ENCODE results near the gene CRAMP1.

CRAMP1 gene

GRCh38 chr16:1602285-1602684 is 9.9 kb upstream of the CRAMP1 start:
- DNase-seq: no peak

DNA sequence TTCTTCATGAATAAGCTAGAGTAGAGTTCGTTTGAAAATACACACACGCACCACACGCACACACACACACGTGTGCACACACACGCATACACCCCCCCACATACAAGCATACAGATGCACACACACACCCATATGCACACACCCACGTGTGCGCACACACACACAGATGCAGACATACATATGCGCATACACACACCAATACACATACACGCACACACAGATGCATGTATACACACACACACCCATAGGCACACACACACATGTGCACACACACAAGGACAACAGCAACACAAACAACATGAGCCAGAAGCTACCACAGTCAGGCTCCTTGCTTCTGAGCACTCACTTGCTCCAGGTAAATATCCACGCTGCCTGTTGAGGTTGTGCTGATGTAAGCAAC is 5.4 kb upstream of the CRAMP1 start:
- DNase-seq: no peak

- no peak for DNase-seq
Observed at GRCh38 chr16:1607971-1608370, 4.2 kb upstream of the CRAMP1 start.

DNA sequence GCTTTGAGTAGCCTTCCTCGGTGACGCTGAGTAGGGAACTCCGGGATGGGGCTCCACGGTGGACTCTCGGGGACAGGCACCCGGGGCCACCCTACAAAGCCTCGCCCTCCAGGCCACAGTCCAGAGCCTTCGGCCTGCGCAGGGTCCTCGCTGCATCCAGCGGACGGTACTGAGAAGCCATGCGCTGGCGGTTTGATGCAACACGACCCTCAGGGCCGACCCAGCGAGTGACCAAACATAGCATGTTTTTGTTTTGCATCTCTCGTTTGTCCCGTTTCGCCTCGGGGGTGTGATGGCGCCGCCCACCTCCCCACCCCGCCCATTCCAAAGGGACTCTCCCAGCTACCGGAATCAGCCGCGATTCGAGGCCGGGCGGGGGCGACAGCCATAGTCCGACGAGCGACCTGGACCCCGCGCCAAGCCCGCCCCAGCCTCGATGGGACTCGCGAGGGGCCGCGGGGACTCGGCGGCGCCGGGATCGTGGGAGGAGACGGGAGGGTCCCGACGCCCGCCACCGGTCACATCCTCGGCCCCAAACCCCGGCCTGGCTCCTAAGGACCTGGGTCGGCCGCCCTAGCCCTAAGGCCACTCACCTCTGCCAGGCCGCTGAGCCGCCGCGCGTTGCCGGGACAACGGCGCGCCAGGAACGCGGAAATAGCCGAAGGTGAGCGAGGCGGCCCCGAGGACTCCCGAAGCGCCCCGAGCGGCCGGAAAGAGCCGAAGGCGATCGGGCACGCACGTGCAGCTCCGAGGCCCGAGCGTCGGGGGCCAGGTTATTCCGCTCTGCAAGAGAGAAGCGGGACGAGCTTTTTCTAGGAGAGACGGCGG is 1.9 kb upstream of the CRAMP1 start:
- DNase-seq: peak; percentile 88

GRCh38 chr16:1610899-1611632 is 1.1 kb upstream of the CRAMP1 start:
- DNase-seq: peak; percentile 71

DNA sequence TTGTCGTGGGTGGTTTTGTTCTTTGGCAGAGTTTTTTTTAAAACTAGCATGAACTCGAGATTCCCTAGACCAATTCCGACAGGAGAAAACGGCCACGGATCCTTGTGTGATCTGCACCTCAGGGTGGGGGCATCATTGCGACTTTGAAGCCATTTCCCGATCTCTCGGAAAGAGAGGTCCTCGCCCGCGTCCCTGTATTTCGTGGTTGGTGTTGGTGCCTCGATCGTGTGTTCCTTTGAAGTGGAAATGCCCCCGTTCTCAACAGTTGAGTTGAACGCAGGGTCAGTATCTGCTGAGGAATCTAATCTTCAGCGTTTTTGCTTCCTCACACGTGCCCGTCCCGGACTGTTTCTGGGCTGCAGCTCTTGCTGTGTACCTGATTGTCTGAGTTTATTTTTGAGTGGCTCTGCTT is 1.1 kb downstream of the CRAMP1 start:
- DNase-seq: no peak

DNA sequence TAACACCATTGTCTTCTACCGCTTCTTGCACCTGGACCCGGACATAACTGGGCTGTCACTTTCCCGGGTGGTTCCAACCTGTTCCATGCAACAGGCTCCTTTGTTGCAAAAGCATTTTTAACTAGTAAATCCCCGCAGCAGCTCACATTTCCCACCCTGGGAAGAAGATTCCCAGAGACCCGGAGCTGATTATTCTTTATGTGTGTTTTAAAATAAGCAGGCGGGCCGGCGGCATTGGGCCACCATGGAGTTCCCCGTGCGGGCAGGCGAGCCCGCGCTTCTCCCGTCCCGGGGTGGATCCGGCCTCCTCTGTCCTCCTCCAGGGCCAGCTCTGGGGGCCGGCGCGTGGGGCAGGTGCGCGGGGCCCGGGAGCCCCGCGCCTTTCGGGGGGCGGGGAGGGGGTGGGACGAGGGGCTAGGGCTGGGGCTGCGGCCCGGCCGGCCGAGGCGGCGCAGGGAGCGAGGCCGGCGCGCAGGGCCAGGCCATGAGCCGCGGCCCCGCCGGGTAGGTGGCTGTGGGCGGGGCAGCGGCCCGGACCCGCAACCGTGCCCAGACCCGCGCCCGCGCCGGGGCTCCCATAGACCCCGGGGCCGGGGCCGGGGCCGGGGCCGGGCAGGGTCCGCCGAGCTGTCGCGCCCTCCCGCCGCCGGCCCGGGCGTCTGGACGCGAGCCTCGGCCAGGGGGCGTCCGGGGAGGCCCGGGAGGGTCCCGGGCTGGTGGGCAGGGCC is 1.7 kb downstream of the CRAMP1 start:
- no peak for DNase-seq

DNA sequence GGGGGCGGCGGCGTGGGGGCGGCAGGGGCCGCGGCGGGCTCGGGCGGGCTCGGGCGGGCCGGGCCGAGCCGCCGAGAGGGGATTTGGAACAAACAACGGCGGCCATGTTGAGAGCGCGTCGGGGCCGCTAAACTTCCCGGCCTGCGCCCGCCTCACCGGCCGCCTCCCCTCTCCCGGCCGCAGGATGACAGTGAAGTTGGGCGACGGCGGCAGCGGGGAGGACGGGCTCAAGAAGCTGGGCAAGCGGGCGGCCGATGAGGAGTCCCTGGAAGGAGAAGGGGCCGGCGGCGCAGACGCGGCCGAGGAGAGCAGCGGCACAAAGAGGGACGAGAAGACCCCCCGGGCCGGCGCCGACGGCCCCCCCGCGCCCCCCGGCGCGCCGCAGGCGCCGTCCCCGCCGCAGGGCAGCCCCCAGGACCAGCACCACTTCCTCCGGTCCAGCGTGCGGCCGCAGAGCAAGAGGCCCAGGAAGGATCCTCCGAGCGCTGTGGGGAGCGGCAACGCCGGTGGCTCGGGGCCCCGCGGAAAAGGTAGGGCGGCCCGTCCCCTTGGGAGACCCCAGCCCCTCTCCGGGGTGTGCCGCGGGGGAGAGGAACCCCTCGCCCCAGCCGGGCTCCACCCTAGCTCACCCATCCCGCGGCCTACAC is 2.4 kb downstream of the CRAMP1 start:
- DNase-seq: no peak

GRCh38 chr16:1615761-1616160 is 3.6 kb downstream of the CRAMP1 start:
- no peak for DNase-seq

- no peak for DNase-seq
Observed at GRCh38 chr16:1619976-1620375, 7.8 kb downstream of the CRAMP1 start.

- no peak for DNase-seq
Observed at GRCh38 chr16:1620391-1620790, 8.2 kb downstream of the CRAMP1 start.

DNA sequence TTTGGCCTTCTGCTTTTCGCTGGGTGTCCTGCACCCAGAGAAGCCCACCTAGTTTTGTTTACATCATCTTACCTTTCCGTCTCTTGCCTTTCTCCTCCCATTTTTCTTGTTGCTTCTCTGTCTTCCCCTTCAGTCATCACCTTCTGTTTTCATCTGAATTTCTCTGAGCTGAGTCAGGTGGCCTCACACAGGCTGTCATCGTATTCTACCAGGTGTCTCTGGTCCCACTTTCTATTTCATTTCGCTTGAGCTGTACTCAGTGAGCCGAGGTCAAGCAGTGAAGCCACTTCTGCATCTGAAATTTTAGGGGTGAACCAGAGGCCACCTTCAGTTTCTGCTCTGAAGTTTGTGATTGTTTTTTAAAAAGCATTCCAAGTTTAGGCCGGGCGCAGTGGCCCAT is 9.7 kb downstream of the CRAMP1 start:
- DNase-seq: no peak

GRCh38 chr16:1626327-1626726 is 14.2 kb downstream of the CRAMP1 start:
- no peak for DNase-seq

DNA sequence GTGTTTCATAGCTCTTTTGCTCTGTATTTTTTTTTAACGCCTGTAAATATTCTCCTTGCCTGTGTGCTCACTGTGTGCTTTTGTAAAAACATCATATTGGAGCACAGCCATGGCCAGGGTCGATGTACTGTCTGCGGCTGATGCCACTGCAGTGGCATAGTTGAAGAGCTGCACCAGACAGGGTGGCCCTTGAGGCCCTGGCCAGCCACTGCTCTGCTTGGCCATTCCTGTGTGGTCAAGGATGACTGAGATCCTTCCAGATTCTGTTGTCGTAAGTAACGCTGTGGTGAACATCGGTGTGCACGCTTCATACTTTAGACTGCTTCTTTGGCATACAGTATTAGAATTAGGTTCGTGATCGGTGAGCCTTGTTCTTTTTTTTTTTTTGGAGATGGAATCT is 14.6 kb downstream of the CRAMP1 start:
- DNase-seq: no peak

DNA sequence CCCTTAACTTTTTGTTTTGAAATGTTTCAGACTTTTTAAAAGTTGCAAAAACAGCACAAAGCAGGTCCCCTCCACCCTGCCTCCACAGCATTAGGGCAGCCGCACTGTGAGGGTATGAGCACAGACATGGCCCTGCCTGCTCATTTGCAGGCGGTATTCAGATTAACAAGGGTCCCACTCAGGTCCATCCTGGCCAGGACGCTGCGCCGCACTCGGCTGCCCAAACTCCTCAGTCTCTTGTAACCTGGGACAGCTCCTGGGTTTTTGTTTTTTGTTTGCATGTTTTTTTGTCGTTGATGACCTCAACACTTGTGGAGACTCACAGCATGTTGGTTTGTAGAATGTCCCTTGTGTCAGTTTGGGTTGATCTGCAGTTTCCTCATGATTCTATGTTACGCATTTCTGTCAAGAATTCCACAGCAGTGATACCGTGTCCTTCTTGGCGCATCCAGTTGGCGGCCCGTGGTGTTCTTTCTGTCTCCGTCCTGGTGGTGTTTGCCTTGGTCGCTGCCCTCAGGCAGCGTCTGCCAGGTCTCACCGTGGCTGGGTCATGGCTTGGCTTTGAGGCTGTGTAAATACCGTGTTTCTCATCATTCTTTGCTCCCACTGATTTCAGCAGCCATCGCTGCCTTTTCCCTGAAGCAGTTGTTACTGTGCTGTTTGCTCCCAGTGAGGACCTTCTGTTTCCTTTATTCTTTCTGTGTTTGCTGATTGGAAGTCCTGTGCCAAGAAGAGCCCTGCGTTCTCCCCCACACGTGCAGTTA is 18.5 kb downstream of the CRAMP1 start:
- DNase-seq: no peak

DNA sequence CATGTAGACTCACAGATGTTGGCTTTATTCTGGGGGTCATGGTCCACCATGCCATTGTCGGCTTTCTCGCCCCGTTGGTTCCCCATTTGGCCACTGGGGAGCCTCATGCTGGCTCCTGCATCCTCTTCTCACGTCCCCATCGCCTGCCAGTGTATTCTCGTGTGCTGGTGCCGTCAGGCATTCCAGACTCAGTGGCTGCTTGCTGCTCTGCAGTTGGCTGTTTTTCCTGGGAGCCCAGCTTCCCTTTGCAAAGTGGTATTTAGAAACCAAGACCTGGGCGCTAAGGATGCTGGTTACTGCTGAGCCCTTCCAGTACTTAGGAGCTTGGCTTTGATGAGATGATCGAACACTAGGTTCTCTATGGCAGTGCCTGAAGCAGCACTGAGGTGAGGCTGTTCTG is 19.1 kb downstream of the CRAMP1 start:
- no peak for DNase-seq

- no peak for DNase-seq
Observed at GRCh38 chr16:1631931-1632637, 19.9 kb downstream of the CRAMP1 start.

DNA sequence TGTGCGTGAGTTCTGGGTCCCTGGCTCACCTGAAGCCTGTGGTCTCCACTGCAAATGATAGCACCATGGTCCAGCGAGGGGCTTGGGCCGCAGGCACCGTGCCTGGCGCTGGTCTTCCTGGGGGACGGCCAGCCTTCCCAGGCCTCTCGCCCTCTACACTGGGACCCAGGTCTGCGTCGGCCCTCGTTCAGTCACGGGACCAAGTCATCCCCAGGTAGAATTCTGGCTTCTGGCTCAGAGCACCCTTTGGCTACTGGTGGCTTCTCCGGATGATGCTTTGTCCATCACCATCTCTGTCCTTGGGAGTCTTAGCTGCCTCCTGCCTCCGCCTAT is 20.4 kb downstream of the CRAMP1 start:
- DNase-seq: no peak

- no peak for DNase-seq
Observed at GRCh38 chr16:1633310-1633709, 21.1 kb downstream of the CRAMP1 start.

DNA sequence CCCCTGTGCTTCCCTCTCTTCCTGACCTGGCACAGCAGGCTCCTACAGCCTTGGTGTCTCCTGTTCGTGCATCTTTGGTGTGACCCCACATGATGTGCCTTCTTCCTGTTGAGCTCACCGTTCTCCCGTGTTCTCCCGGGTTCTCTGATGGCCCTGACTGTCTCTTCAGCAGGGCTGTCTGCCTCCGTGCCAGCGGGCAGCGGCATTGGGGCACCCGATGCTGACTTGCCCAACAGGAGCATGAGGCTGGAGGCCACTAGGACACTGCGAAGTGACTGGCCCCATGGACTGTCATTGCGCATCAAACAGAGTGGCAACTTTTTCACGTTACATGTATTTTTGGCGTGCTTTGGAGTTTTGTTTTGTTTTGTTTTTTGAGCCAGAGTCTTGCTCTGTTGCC is 22.4 kb downstream of the CRAMP1 start:
- no peak for DNase-seq

GRCh38 chr16:1635070-1635469 is 22.9 kb downstream of the CRAMP1 start:
- DNase-seq: no peak

GRCh38 chr16:1637526-1637925 is 25.4 kb downstream of the CRAMP1 start:
- no peak for DNase-seq
